ENCODE measurements around the gene ARF5.

The ARF5 gene

GRCh38 chr7:127589896-127590295, 1.7 kb downstream of the ARF5 start:
- no peak for DNase-seq

- DNase-seq = no peak
These were observed 3.0 kb downstream of the ARF5 start for GRCh38 chr7:127591189-127591588.

- no peak for DNase-seq
These were observed 3.4 kb downstream of the ARF5 start for GRCh38 chr7:127591591-127591990.

GRCh38 chr7:127592550-127592949, 4.3 kb downstream of the ARF5 start:
- DNase-seq = no peak

- no peak for DNase-seq
These were observed 6.3 kb downstream of the ARF5 start for GRCh38 chr7:127594490-127594889.

GRCh38 chr7:127595737-127596136, 7.5 kb downstream of the ARF5 start:
- no peak for DNase-seq

- no peak for DNase-seq
These were observed 10.1 kb downstream of the ARF5 start for GRCh38 chr7:127598318-127598717.

- DNase-seq = no peak
These were observed 12.7 kb downstream of the ARF5 start for GRCh38 chr7:127600885-127601284.

GRCh38 chr7:127608446-127608845, 20.2 kb downstream of the ARF5 start:
- no peak for DNase-seq

- no peak for DNase-seq
These were observed 21.1 kb downstream of the ARF5 start for GRCh38 chr7:127609297-127609696.

- no peak for DNase-seq
These were observed 24.1 kb downstream of the ARF5 start for GRCh38 chr7:127612263-127612662.

- DNase-seq = no peak
These were observed 28.5 kb downstream of the ARF5 start for GRCh38 chr7:127616724-127617123.

GRCh38 chr7:127618042-127618441, 29.8 kb downstream of the ARF5 start, which contains the start of gene PAX4:
Gene PAX4, minus strand, starts transcription at chr7:127618142. Its CDS starts 2,214 bp downstream, at chr7:127615928.
- DNase-seq = no peak

GRCh38 chr7:127618775-127619174, 30.6 kb downstream of the ARF5 start:
- no peak for DNase-seq

GRCh38 chr7:127619681-127620405, 31.6 kb downstream of the ARF5 start:
- no peak for DNase-seq

- DNase-seq = no peak
These were observed 32.4 kb downstream of the ARF5 start for GRCh38 chr7:127620406-127621233.

GRCh38 chr7:127625331-127625730, 37.1 kb downstream of the ARF5 start:
- DNase-seq = no peak

GRCh38 chr7:127628445-127628844, 40.2 kb downstream of the ARF5 start:
- DNase-seq = no peak

- DNase-seq = no peak
These were observed 41.1 kb downstream of the ARF5 start for GRCh38 chr7:127629268-127629854.

- DNase-seq = no peak
These were observed 44.2 kb downstream of the ARF5 start for GRCh38 chr7:127632276-127632910.

- DNase-seq = no peak
These were observed 47.6 kb downstream of the ARF5 start for GRCh38 chr7:127635659-127636285.

GRCh38 chr7:127638197-127638596, 50.0 kb downstream of the ARF5 start:
- DNase-seq = no peak

Data from central memory CD4-positive, alpha-beta T cell (primary cell).